Measurements from ENCODE around the gene MACROD1. TPM values are rescaled to one million over a fixed set of nuclear protein-coding genes. Genes with fewer than 3 reads are reported as not detected.

Gene MACROD1
- total RNA-seq, 4 donors from 2014 or later = 29.2 to 64.6 (median 46.2) TPM

- TF ChIP-seq, protein P1, sequence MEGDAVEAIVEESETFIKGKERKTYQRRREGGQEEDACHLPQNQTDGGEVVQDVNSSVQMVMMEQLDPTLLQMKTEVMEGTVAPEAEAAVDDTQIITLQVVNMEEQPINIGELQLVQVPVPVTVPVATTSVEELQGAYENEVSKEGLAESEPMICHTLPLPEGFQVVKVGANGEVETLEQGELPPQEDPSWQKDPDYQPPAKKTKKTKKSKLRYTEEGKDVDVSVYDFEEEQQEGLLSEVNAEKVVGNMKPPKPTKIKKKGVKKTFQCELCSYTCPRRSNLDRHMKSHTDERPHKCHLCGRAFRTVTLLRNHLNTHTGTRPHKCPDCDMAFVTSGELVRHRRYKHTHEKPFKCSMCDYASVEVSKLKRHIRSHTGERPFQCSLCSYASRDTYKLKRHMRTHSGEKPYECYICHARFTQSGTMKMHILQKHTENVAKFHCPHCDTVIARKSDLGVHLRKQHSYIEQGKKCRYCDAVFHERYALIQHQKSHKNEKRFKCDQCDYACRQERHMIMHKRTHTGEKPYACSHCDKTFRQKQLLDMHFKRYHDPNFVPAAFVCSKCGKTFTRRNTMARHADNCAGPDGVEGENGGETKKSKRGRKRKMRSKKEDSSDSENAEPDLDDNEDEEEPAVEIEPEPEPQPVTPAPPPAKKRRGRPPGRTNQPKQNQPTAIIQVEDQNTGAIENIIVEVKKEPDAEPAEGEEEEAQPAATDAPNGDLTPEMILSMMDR (IDR thresholded peaks at IDR 0.05) = no peak
- TF ChIP-seq POLR2AphosphoS5 (IDR thresholded peaks at IDR 0.05) (no peak), EP300 (IDR thresholded peaks at IDR 0.05) (no peak), POLR2A (IDR thresholded peaks at IDR 0.05) (no peak)
- Histone ChIP-seq H3K4me3 (no peak overlapping the region), H3K27ac (no peak overlapping the region), H3K36me3 (no peaks in the 10 kb centered on the region), H3K9me3 (no peaks in the 10 kb centered on the region), H3K27me3 (peaks cover 19% of the 10 kb centered on the region), H3K4me1 (peaks cover 20% of the 10 kb centered on the region)
- WGBS = 84% methylated on average over 3 of the region's 3 CpGs
- no peak for DNase-seq (ENCODE audit: low spot score in 2 of 2)
Measured at GRCh38 chr11:64031001-64031400, 134.9 kb downstream of the MACROD1 start.

DNA sequence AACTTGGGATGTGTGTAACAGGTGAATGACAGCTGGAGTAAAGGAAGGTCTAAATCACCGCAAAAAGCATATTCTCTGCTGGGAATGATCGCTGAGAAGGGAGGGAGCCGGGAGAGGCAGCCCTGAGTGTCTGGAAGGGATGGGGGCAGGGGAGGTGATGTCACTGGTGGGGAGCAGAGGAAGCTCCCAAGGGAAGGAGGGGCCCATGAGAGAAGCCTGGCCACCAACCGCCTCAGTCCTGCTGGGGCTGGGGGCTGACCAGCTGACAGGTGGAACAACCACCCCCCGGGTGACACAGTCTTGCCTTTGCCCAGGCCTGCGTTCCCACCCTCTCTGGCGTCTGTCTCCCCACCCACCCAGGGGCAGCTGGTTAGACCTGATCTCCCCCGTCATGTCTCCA lies 136.1 kb downstream of the MACROD1 start:
- WGBS = 81% methylated on average over 6 of the region's 8 CpGs
- peaks cover 9% of the 10 kb centered on the region for H3K27me3 ChIP-seq
- H3K36me3 ChIP-seq = no peaks in the 10 kb centered on the region
- peaks cover 10% of the 10 kb centered on the region for H3K4me1 ChIP-seq
- H3K27ac ChIP-seq = no peak overlapping the region
- H3K4me3 ChIP-seq = no peak overlapping the region
- TF ChIP-seq EP300 (IDR thresholded peaks at IDR 0.05) = no peak
- H3K9me3 ChIP-seq = no peaks in the 10 kb centered on the region
- no peak for DNase-seq (ENCODE audit: low spot score in 2 of 2)

DNA sequence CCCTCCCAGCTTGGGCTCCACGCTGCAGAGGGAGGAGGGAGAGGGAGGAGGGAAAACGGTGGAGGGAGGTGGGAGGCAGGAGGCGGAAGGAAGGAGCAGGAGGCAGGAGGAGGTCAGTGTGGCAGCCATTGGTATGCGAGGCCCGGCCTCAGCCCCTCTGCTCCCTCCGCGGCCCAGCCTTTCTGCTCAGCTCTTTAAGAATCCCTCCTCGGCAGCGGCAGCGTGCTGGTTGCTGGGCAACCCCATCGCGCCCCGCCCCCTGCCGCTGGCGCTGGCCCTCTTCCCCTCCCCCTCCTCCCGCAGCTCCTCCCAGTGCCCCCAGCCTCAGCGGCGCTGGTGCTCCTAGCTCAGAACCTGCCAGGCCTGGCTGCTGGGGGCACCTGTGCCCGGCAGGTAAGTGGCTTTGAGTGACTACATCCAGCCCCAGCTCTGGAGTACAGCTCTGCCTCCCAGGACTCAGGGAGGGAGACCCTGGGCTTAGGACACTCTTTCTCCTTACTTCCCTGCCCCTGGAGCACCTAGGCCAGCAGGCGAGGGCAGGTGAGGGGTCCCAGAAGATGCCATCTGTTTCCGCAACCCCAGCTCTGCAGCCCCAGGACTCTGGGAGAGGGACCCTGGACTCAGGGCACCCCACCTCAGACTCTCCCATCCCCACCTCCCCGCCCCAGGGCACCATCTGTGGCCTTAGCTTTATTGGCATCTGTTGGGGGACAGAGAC lies 137.4 kb downstream of the MACROD1 start:
- Histone ChIP-seq H3K4me1 (peaks cover 7% of the 10 kb centered on the region), H3K9me3 (no peaks in the 10 kb centered on the region), H3K4me3 (no peak overlapping the region), H3K27ac (no peak overlapping the region), H3K27me3 (peaks cover 2% of the 10 kb centered on the region), H3K36me3 (no peaks in the 10 kb centered on the region)
- TF ChIP-seq POLR2AphosphoS5 (IDR thresholded peaks at IDR 0.05) (no peak), POLR2A (IDR thresholded peaks at IDR 0.05) (no peak), EP300 (IDR thresholded peaks at IDR 0.05) (no peak)
- TF ChIP-seq, protein P1 (IDR thresholded peaks at IDR 0.05) = no peak
- WGBS = 30% methylated on average over 10 of the region's 22 CpGs
- no peak for DNase-seq (ENCODE audit: low spot score in 2 of 2)

DNA sequence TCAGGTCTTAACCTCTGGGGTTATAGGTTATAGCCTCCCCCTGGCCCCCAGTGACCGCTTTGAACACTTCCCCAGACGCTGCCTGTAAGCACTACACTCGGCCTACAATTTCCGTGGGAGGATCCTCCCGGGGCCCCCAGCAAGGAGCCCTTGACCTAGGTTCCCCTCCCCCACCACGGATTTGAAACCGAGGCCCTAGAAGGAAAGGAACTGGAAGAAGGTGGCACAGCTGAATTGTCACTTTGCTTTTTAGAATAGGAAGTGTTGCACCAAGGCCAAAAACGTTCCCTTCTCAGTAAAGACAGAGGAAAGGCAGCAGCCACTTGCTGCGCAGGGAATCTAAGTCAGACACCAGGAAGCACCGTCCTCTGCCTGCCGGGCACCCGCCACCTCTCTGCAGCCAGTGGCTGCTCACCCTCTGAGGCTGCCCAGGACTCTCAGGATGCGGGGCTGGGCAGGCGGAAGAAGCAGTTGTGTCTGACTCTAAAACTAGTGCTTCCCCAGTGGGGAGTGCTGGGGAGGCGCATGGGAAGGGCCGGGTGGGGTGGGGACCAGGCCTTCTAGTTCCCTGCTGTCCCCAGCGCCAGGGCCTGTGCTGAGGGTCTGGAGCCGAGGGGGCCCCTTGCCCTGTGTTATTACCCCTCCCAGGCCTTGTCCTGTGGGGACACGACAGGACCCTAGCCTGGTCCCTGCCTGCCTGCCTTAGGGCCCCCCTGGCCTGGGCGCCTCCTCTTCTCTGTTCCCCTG lies 138.1 kb downstream of the MACROD1 start:
- Histone ChIP-seq H3K4me1 (peaks cover 7% of the 10 kb centered on the region), H3K27ac (no peak overlapping the region), H3K4me3 (no peak overlapping the region), H3K9me3 (no peaks in the 10 kb centered on the region), H3K27me3 (no peaks in the 10 kb centered on the region), H3K36me3 (no peaks in the 10 kb centered on the region)
- TF ChIP-seq POLR2A (IDR thresholded peaks at IDR 0.05) = no peak
- no peak for TF ChIP-seq EP300 (IDR thresholded peaks at IDR 0.05)
- TF ChIP-seq POLR2AphosphoS5 (IDR thresholded peaks at IDR 0.05) = no peak
- TF ChIP-seq, protein P1 (IDR thresholded peaks at IDR 0.05) = no peak
- no peak for DNase-seq (ENCODE audit: low spot score in 2 of 2)
- WGBS = 49% methylated on average over 8 of the region's 20 CpGs

DNA sequence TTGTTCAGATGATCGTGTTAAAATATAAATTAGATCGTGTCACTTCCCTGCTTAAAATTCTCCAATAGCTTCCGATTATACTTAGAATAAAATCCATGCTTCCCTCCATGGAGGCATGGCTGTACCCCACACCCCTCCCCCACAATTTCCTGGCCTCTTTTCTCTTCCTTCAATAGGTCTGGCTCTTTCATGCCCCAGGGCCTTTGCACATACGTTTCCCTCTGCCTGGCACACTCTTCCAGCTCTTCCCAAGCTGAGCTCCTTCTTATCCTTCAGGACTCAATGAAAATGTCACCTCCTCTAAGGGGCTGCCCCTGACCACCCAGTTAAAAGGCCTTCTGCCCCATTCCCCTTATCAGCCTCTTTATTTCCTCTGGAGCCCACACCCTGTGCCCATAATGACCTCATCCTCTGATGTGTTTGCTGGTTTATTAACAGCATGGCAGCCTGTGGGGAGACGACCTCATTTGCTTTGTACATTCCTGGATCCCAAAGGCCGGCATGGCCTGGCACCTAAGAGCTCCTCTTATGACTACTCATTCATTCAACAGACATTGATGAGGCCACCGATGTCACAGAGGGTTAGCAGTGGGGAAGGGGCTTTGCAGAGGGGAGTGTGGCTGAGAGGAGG lies 139.2 kb downstream of the MACROD1 start:
- 87% methylated on average over 7 of the region's 7 CpGs for WGBS
- H3K9me3 ChIP-seq = no peaks in the 10 kb centered on the region

More for the DNA sequence above, 139.2 kb downstream of the MACROD1 start:
- TF ChIP-seq, protein P1 (IDR thresholded peaks at IDR 0.05) = no peak
- no peak for TF ChIP-seq POLR2A (IDR thresholded peaks at IDR 0.05)
- no peak for TF ChIP-seq POLR2AphosphoS5 (IDR thresholded peaks at IDR 0.05)
- TF ChIP-seq EP300 (IDR thresholded peaks at IDR 0.05) = no peak
- no peak for DNase-seq (ENCODE audit: low spot score in 2 of 2)
- Histone ChIP-seq H3K4me3 (no peak overlapping the region), H3K27me3 (no peaks in the 10 kb centered on the region), H3K36me3 (no peaks in the 10 kb centered on the region), H3K27ac (no peak overlapping the region), H3K4me1 (peaks cover 7% of the 10 kb centered on the region)

All from suprapubic skin (tissue), 4 donors.